Measurements from ENCODE around the gene UBL3.

GRCh38 chr13:29810145-29810742 is 40.2 kb downstream of the UBL3 start:
- TF ChIP-seq, protein P1, sequence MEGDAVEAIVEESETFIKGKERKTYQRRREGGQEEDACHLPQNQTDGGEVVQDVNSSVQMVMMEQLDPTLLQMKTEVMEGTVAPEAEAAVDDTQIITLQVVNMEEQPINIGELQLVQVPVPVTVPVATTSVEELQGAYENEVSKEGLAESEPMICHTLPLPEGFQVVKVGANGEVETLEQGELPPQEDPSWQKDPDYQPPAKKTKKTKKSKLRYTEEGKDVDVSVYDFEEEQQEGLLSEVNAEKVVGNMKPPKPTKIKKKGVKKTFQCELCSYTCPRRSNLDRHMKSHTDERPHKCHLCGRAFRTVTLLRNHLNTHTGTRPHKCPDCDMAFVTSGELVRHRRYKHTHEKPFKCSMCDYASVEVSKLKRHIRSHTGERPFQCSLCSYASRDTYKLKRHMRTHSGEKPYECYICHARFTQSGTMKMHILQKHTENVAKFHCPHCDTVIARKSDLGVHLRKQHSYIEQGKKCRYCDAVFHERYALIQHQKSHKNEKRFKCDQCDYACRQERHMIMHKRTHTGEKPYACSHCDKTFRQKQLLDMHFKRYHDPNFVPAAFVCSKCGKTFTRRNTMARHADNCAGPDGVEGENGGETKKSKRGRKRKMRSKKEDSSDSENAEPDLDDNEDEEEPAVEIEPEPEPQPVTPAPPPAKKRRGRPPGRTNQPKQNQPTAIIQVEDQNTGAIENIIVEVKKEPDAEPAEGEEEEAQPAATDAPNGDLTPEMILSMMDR (conservative IDR thresholded peaks at IDR 0.05; ENCODE audit: low read depth, low read length): no peak
- TF ChIP-seq EZH2 (IDR thresholded peaks at IDR 0.05; ENCODE audit: low read length, unreplicated experiment) (no peak), EZH2phosphoT487 (IDR thresholded peaks at IDR 0.05; ENCODE audit: borderline replicate concordance, low read length) (no peak)

Measured in PC-3 (cell line).